Left lung (tissue), 10 donors: Measurements from ENCODE around the gene SLC2A10. TPM values are rescaled to one million over a fixed set of nuclear protein-coding genes. Genes with fewer than 3 reads are reported as not detected.

ENCODE experiments used
- ATAC-seq: fragments of 200-7000 bp; cut with Tn5 transposase; one replicate; pipeline ENCODE4 v1.9.1; 2020; ENCODE audit warnings: moderate library complexity
- DNase-seq, 4 donors: peaks; one replicate each; pipeline ENCODE4 v3.0.0-alpha.2; 2013 to 2020
- H3K27ac ChIP-seq, 2 donors: fragments of 200-600 bp; sonication (generic) in 1 of 2; one replicate each; pipeline versions ENCODE4 v1.5.0 to v1.8.0; 2020 to 2021
- H3K27me3 ChIP-seq, 2 donors: fragments of 200-600 bp; sonication (generic) in 1 of 2; one replicate each; pipeline versions ENCODE4 v1.5.0 to v1.8.0; 2020 to 2021
- H3K36me3 ChIP-seq, 2 donors: fragments of 200-600 bp; sonication (generic) in 1 of 2; one replicate each; pipeline versions ENCODE4 v1.5.0 to v1.8.0; 2020 to 2021
- H3K4me1 ChIP-seq, 2 donors: fragments of 200-600 bp; one replicate each; pipeline ENCODE4 v1.8.0; 2021
- H3K4me3 ChIP-seq, 2 donors: fragments of 200-600 bp; sonication (generic) in 1 of 2; one replicate each; pipeline versions ENCODE4 v1.5.0 to v1.8.0; 2020 to 2021; ENCODE audit warnings: mild to moderate bottlenecking in 1 of 2
- H3K9me3 ChIP-seq, 2 donors: fragments of 200-600 bp; sonication (generic) in 1 of 2; one replicate each; pipeline versions ENCODE4 v1.5.0 to v1.8.0; 2020 to 2021
- intact Hi-C, 2 donors: fragments of 100-400 bp; cut with DNase I; formaldehyde crosslinking; loops; one replicate each; pipeline versions ENCODE4 v1.11.2 to v1.14.2; 2022
- polyA plus RNA-seq, 6 donors: library from polyadenylated mRNA; unstranded; fragments of 120-200 nt; gene quantifications; one replicate each; pipeline ENCODE4 v1.2.1, GENCODE V29; 2013; ENCODE audit not compliant: insufficient read length in 6 of 6
- total RNA-seq, 2 donors: library from RNA; stranded (reverse); fragmentation: NEBNext Ultra II Directional; extraction: Animal tissue kit (Norgen Biotek cat#: 25700); gene quantifications; one replicate each; pipeline ENCODE4 v1.2.1, GENCODE V29; 2021
- TF ChIP-seq, protein P1 (sequence below), 2 donors: fragments of 200-600 bp; sonication (generic) in 1 of 2; IDR thresholded peaks; one replicate each; pipeline versions ENCODE4 v1.5.0 to v1.8.0; 2021; ENCODE audit warnings: antibody characterized with exemption in 2 of 2
- donor health status: DM: no; HTN: yes; CAD: no.
- donor health status: DM: no; HTN: no; CAD: no.

SLC2A10 gene
- total and polyA plus RNA-seq, 8 donors, result 12.9 to 26.1 (median 21.0) TPM

DNA sequence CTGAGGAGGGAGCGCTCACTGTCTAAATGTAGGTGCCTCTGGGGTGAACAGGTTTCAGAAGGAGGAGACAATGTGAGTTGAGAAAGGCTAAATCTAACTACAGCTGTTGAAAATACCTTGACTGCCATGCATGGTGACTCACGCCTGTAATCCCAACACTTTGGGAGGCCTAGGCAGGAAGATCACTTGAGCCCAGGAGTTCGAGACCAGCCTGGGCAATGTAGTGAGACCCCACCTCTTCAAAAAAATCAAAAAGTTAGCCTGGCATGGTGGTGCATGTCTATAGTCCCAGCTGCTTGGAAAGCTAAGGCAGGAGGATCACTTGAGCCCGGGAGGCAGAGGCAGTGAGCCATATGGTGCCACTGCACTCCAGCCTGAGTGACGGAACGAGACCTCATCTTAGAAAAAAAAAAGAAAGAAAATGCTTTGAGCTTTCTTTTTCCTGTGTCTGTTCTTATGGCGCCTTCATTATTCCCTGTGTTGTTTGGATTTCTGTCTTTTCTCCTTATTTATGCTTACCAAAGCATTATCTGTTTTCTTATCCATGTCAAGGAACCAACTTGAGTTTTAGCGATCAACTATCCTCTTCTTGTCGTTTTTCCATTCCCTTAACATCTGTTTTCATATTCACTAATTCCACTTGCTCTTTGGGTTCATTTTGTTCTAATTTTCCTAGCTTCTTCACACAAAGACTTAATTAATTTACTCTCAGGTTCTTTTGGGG is 8.5 kb downstream of the SLC2A10 start:
- Histone ChIP-seq H3K4me1 (no peaks in the 10 kb centered on the region), H3K9me3 (peaks cover 6 to 15% of the 10 kb centered on the region in 2 donors), H3K27me3 (no peaks in the 10 kb centered on the region), H3K27ac (no peak overlapping the region), H3K36me3 (no peaks in the 10 kb centered on the region), H3K4me3 (no peak overlapping the region)
- intact Hi-C loops, result no loop called here
- no peak for DNase-seq
- ATAC-seq, result no peak
- TF ChIP-seq, protein P1, sequence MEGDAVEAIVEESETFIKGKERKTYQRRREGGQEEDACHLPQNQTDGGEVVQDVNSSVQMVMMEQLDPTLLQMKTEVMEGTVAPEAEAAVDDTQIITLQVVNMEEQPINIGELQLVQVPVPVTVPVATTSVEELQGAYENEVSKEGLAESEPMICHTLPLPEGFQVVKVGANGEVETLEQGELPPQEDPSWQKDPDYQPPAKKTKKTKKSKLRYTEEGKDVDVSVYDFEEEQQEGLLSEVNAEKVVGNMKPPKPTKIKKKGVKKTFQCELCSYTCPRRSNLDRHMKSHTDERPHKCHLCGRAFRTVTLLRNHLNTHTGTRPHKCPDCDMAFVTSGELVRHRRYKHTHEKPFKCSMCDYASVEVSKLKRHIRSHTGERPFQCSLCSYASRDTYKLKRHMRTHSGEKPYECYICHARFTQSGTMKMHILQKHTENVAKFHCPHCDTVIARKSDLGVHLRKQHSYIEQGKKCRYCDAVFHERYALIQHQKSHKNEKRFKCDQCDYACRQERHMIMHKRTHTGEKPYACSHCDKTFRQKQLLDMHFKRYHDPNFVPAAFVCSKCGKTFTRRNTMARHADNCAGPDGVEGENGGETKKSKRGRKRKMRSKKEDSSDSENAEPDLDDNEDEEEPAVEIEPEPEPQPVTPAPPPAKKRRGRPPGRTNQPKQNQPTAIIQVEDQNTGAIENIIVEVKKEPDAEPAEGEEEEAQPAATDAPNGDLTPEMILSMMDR (IDR thresholded peaks at IDR 0.05), result no peak

GRCh38 chr20:46720019-46720418 is 10.6 kb downstream of the SLC2A10 start:
- Histone ChIP-seq H3K4me3 (no peak overlapping the region), H3K9me3 (peaks cover 6 to 15% of the 10 kb centered on the region in 2 donors), H3K36me3 (no peaks in the 10 kb centered on the region), H3K27ac (no peak overlapping the region), H3K4me1 (no peaks in the 10 kb centered on the region), H3K27me3 (no peaks in the 10 kb centered on the region)
- ATAC-seq, result no peak
- no peak for DNase-seq
- TF ChIP-seq, protein P1 (IDR thresholded peaks at IDR 0.05), result no peak
- intact Hi-C loops, result no loop called here

- H3K4me1 ChIP-seq, result no peaks in the 10 kb centered on the region
- intact Hi-C loops, result no loop called here
- no peaks in the 10 kb centered on the region for H3K27me3 ChIP-seq
- TF ChIP-seq, protein P1 (IDR thresholded peaks at IDR 0.05), result no peak
- ATAC-seq (no peak), DNase-seq (no peak)
- H3K9me3 ChIP-seq, result peaks cover 6 to 15% of the 10 kb centered on the region in 2 donors
- no peaks in the 10 kb centered on the region for H3K36me3 ChIP-seq
- H3K4me3 ChIP-seq, result no peak overlapping the region
- H3K27ac ChIP-seq, result no peak overlapping the region
Measured at GRCh38 chr20:46720776-46721425, 11.5 kb downstream of the SLC2A10 start.

DNA sequence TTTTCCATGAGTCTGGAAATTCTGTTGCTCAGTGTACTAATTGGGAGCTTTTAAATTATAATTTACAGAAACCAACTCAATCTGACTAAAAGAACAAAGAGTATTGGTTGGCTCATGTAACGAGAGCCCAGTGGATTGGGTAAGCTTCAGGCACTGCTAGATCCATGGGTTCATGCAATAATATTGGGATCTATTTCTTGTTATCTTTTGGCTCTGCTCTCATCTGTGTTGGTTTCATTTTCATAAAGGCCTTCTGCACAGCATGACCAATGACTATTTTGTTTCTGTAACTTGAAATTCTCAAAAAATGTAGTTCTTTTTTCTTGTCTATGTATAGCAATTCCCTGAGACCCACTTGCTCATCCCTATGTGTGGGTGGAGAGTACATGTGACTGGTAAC is 12.0 kb downstream of the SLC2A10 start:
- no peaks in the 10 kb centered on the region for H3K27me3 ChIP-seq
- no peak for ATAC-seq
- TF ChIP-seq, protein P1 (IDR thresholded peaks at IDR 0.05), result no peak

DNA sequence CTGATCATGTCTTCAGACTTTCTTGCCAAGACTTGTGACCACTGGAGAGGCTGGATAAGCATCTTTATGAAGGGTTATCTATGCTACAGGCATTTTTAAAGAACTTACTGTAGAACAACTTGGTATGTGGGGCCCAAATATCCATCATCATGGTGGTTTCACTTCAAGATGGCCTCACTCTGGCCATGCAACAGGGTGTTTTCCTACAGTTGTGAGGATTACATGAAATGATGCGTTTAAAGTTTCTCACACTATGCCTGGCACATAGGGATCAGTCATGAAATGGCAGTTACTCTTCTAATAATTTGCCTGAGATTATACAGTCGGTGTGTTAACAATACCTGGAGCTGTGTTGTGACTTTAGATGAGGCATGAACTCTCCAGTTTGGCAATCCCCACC is 13.0 kb downstream of the SLC2A10 start:
- H3K27me3 ChIP-seq, result no peaks in the 10 kb centered on the region
- peaks cover 6 to 15% of the 10 kb centered on the region in 2 donors for H3K9me3 ChIP-seq
- TF ChIP-seq, protein P1 (IDR thresholded peaks at IDR 0.05), result no peak
- intact Hi-C loops, result no loop called here
- no peaks in the 10 kb centered on the region for H3K4me1 ChIP-seq
- no peak overlapping the region for H3K27ac ChIP-seq
- ATAC-seq (no peak), DNase-seq (no peak)
- no peaks in the 10 kb centered on the region for H3K36me3 ChIP-seq
- H3K4me3 ChIP-seq, result no peak overlapping the region

More for the DNA sequence above, 12.0 kb downstream of the SLC2A10 start:
- intact Hi-C loops, result no loop called here
- no peaks in the 10 kb centered on the region for H3K36me3 ChIP-seq
- H3K27ac ChIP-seq, result no peak overlapping the region
- H3K4me1 ChIP-seq, result no peaks in the 10 kb centered on the region
- H3K4me3 ChIP-seq, result no peak overlapping the region
- peaks cover 6 to 15% of the 10 kb centered on the region in 2 donors for H3K9me3 ChIP-seq
- DNase-seq, result no peak
